Coronary artery (tissue), 2 donors: ENCODE measurements around the gene C6orf141.

Source experiments
- DNase-seq: peaks from one replicate; pipeline ENCODE4 v3.0.0-alpha.2; 2017; ENCODE audit warnings: low spot score
- H3K27ac ChIP-seq, 2 donors: fragments of 200-600 bp; sonication (generic); one replicate each; pipeline ENCODE4 v1.5.1; 2016 to 2019
- H3K4me3 ChIP-seq: fragments of 200-600 bp; sonication (generic); 2 replicates; pipeline ENCODE4 v1.5.1; 2016; ENCODE audit warnings: mild to moderate bottlenecking, moderate library complexity
- TF ChIP-seq, protein P1 (sequence below): fragments of 200-600 bp; sonication (generic); IDR thresholded peaks from one replicate; pipeline ENCODE4 v1.5.1; 2019; ENCODE audit warnings: antibody characterized with exemption

C6orf141 gene

DNA sequence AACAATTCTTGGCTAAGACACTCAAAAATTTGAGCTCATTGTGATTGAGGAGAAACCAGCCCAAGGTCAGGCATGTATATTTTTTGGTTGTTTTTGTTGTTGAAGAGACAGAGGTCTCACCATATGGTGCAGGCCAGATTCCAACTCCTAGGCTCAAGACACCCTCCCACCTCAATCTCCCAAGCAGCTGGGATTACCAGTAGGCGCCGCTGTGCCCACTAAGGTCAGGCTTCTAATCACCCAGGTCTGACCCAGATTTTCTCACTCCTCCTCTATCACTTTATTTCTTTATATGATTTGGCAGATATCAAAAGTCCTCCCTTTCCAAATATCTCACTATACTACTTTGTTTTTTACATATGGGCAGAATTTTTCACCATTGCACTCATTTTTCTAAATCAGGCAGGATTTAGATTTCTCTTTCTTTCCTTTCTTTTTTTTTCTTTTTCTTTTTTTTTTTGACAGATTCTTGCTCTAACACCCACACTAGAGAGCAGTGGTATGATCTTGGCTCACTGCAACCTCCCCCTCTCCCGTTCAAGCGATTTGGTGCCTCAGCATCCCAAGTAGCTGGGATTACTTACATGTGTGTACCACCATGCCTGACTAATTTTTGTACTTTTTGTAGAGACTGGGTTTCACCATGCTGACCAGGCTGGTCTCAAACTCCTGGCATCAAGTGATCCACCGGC, 1.7 kb upstream of the C6orf141 start:
- Histone ChIP-seq H3K27ac (no peak overlapping the region), H3K4me3 (no peak overlapping the region)
- DNase-seq = no peak
- TF ChIP-seq, protein P1, sequence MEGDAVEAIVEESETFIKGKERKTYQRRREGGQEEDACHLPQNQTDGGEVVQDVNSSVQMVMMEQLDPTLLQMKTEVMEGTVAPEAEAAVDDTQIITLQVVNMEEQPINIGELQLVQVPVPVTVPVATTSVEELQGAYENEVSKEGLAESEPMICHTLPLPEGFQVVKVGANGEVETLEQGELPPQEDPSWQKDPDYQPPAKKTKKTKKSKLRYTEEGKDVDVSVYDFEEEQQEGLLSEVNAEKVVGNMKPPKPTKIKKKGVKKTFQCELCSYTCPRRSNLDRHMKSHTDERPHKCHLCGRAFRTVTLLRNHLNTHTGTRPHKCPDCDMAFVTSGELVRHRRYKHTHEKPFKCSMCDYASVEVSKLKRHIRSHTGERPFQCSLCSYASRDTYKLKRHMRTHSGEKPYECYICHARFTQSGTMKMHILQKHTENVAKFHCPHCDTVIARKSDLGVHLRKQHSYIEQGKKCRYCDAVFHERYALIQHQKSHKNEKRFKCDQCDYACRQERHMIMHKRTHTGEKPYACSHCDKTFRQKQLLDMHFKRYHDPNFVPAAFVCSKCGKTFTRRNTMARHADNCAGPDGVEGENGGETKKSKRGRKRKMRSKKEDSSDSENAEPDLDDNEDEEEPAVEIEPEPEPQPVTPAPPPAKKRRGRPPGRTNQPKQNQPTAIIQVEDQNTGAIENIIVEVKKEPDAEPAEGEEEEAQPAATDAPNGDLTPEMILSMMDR = no peak

DNA sequence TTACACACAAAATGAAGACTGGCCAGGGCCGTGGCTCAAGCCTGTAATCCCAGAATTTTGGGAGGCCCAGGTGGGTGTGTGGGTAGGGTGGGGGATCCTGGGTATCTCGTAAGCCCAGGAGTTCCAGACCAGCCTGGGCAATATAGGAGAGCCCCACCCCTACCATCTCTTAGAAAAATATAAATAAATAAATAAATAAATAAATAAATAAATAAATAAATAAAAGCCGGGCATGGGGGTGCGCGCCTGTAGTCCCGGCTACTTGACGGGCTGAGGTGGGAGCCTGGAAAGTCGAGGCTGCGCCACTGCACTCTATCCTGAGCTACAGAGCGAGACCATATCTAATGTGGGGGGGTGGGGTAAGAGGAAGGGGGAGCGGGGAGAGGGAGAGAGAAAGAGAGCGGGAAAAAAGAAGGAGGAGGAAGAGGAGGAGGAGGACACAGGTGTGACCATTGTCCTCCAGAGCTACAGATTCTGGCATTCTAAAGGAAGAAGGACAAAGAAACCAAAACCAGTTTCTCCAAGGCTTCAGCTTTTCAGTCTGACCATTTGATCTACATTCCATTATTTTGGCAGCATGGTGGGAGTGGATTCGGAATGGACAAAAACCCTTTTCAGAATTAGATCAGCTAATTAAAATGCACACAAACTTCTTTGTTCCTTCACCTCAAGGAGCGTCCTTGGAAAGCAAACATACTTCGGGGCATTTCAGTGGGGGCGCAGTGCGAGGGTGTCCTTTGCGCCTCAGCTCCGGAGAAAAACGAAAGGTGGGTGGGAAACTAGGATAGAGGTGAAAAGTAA, 577 bp upstream of the C6orf141 start:
- H3K27ac ChIP-seq = no peak overlapping the region
- H3K4me3 ChIP-seq = peak overlapping the region; percentile 71
- DNase-seq = no peak
- TF ChIP-seq, protein P1 = no peak

DNA sequence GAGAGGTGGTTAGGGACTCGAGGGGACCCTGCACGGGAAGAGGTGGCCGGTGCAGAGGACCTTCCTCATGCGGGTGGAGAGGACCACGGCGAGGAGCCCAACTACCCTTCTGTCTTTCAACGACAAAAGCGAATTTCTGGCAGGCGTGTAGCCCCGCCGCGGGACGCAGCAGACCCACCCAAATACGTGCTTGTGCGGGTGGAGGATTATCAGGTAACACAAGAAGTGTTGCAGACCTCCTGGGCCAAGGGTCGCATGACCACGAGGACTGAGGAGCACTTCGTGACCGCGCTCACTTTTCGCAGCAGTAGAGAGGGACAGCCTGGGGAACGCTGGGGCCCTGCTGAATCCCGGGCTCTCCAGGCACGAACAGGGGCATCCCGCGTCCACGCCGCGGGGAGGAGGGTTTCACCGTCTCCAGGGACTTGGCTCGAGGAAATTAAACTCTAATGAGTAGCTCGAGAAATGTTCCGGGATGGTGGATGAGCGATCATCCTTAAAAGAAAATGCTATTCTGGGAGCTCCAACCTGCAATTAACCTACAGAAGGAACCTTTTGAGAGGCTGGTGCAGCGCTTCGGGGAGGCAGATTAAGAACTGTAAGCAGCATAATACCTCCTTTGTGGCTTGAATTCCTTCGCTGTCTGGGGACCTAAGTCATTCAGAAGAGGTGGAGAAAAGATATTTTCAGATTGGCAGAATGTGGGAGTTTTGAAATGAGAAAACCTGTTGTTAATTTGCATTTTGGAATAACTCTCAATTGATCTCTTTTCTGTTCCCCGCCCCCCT, 804 bp downstream of the C6orf141 start:
- DNase-seq = no peak
- H3K4me3 ChIP-seq = peak overlapping the region; percentile 71
- no peak overlapping the region for H3K27ac ChIP-seq
- TF ChIP-seq, protein P1 = no peak

DNA sequence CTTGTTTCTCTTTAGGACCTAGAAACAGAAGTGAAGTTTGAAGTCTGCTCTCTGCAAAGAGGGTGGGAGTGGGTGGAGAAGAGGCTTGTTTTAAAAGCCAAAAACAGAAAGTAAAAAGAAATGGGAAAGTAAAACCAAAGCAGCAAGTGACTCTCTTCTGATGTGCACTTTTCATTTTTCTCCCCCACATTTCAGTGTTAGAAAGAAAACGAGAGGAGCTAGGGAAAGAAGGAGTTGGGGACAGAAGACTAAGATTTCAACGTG, 1.3 kb downstream of the C6orf141 start:
- Histone ChIP-seq H3K4me3 (peak overlapping the region; percentile 71), H3K27ac (no peak overlapping the region)
- no peak for DNase-seq
- TF ChIP-seq, protein P1 = no peak

DNA sequence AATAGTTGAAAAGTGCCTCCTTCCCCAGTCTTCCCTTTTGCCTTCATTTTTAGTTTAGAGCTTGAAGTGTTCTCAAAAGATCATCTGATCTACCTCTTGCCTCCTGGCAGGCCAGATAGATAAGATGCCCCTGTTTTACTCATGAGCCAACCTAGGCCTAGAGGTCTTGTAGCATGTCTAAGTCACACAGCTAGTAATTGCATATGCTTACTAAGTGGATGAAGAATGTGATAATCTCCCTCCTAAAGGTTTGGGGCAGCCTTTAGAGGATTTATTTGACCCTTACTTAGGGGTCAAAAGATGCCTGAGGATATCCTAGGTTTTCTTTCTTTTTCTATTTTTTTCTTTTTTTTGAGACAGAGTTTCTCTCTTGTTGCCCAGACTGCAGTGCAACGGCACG, 2.1 kb downstream of the C6orf141 start:
- DNase-seq = no peak
- no peak overlapping the region for H3K4me3 ChIP-seq
- TF ChIP-seq, protein P1 = no peak
- H3K27ac ChIP-seq = no peak overlapping the region

DNA sequence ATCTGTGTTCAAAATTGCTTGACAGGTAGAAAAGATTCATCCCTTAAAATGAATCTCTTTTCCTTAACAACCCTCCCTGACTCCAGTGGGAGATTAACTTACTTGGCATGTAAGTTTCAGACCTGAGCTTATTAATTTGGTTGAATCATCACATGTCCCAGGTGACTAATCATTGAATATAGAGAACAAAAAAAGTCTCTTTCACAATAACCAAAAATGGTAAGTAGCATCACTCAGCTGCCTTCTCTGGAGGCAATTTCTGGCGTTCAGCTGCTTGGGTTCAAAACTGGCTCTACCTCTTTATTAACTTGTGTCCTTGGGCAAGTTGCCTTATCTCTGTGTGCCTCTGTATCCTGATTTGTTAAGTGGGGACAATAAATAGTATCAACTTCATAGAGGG, 2.9 kb downstream of the C6orf141 start:
- Histone ChIP-seq H3K27ac (no peak overlapping the region), H3K4me3 (no peak overlapping the region)
- no peak for DNase-seq
- TF ChIP-seq, protein P1 = no peak
